Mesangial cell (primary cell): ENCODE measurements around the gene IQSEC3. TPM values are rescaled to one million over a fixed set of nuclear protein-coding genes. Genes with fewer than 3 reads are reported as not detected.

ENCODE experiments used
- total RNA-seq: library from RNA; depleted of rRNA; stranded (reverse); fragments of >200 nt; gene quantifications from 2 replicates; pipeline ENCODE4 v1.2.3, GENCODE V29; 2015

IQSEC3 gene
- 0.49 and 2.2 TPM in 2 replicates for total RNA-seq

DNA sequence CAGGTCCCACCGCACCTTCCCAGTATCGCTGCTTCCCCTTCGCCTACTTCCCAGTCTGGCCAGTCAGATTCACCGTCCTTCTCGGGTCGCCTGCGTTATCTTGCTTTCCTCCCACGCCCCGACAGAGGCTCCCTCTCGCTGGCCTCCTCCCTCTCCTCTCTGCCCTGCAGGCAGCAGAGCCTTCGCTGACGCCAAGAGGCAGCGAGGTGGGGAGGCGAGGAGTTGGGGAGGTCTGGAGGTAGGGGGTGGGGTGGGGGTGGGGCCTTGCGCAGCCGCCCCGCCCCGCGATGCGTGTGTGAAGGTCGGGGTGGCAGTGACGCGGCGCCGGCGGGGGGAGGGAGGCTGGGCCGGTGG is at the start of gene IQSEC3:
Gene IQSEC3, plus strand, starts transcription at position 340 of the 354 bp plus-strand sequence. CDS start 116 bp downstream, outside the sequence.

GRCh38 chr12:214003-214741 is 147.6 kb downstream of the IQSEC3 start, which contains the start of gene SLC6A12:
SLC6A12 (minus strand) TSS chr12:214157; CDS start chr12:209986, 4,171 bp downstream.

Other genes with a start within 250 kb of the IQSEC3 start
- gene SLC6A12, start 147.4 kb downstream of the IQSEC3 start, total RNA-seq: 1.8 TPM in 1 of 2 replicates, not detected in the other
- gene SLC6A13, start 196.1 kb downstream of the IQSEC3 start, total RNA-seq: 0.16 and 3.0 TPM in 2 replicates